Stimulated activated naive B cell treated with anti-CD40 and anti-IgM and Interleukin-4, amounts not matched to agents 10 μg/mL and 1 μg/mL and 100 μg/mL, for 72 hours (primary cell): ENCODE data around the gene CAPNS2.
"Not testable (repeated sequence)": the region's sequence is repeated elsewhere in the genome, so short reads cannot be mapped to it uniquely, and the experiment has no call there.

Experiments
- ATAC-seq, 2 donors: fragments of 150-1000 bp; cut with Tn5 transposase; replicated peaks; 2 replicates each; pipeline ENCODE4 v1.10.0; 2021; ENCODE audit warnings: moderate library complexity in 1 of 2
- DNase-seq: peaks from one replicate; pipeline ENCODE4 v3.0.0; 2021
- H3K27ac Mint-ChIP-seq: one replicate; pipeline ENCODE4 v1.8.0; 2022; ENCODE audit warnings: mild to moderate bottlenecking, mixed read lengths
- H3K27me3 Mint-ChIP-seq, 2 donors: one replicate each; pipeline ENCODE4 v1.8.0; 2022; ENCODE audit warnings: mixed read lengths in 2 of 2
- H3K36me3 Mint-ChIP-seq, 2 donors: one replicate each; pipeline ENCODE4 v1.8.0; 2022; ENCODE audit warnings: mixed read lengths in 2 of 2, mild to moderate bottlenecking in 1 of 2
- H3K4me1 Mint-ChIP-seq, 2 donors: one replicate each; pipeline ENCODE4 v1.8.0; 2022; ENCODE audit warnings: mixed read lengths in 2 of 2, mild to moderate bottlenecking in 1 of 2
- H3K4me3 Mint-ChIP-seq, 2 donors: one replicate each; pipeline ENCODE4 v1.8.0; 2022; ENCODE audit warnings: mild to moderate bottlenecking in 2 of 2, mixed read lengths in 2 of 2, moderate library complexity in 1 of 2
- H3K9me3 Mint-ChIP-seq, 2 donors: one replicate each; pipeline ENCODE4 v1.8.0; 2022; ENCODE audit warnings: mixed read lengths in 2 of 2, mild to moderate bottlenecking in 1 of 2

The CAPNS2 gene

DNA sequence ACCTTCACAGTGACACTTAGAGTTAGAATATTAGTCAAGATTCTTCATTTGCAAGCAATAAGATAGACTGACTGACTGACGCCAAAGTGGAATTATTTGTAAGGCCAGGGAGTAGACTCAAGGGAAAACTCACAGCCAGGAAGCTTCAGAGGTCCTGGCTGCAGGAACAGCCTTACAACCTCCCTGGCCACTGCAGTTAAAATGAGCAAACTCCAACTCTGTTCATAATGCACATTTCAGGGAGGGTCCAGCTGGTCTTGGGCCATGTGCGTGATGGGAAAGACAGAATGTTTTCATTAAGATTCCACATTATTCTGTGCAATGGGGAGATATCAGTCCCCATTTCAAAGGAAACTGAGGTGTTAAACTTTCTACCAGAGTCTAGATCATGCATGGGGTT, 9.9 kb downstream of the CAPNS2 start:
- no peaks in the 10 kb centered on the region for H3K27me3 Mint-ChIP-seq
- H3K4me3 Mint-ChIP-seq: no peak overlapping the region
- ATAC-seq: no peak
- no peak overlapping the region for H3K27ac Mint-ChIP-seq
- H3K9me3 Mint-ChIP-seq: no peaks in the 10 kb centered on the region
- peaks cover 0 to 11% of the 10 kb centered on the region in 2 donors for H3K4me1 Mint-ChIP-seq
- no peaks in the 10 kb centered on the region for H3K36me3 Mint-ChIP-seq
- DNase-seq: no peak

DNA sequence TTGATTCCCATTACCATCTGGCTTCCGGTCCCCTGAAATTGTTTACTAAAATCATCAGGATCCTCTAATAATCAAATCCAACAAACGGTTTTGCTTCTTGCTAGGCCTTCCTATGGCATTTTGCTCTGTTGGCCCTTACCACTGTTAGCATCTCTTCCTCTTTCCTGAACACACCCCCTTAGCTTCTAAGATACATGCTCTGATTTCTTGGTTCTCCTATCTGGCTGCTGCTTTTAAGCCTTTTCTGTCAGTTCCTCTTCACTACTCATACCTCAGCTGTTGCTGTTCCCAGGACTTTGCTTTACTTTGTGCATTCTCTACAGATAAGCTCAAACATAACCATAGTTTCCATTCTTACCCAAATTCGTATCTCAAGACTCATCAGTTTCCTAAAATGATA, 11.4 kb downstream of the CAPNS2 start:
- Mint-ChIP-seq H3K27me3 (no peaks in the 10 kb centered on the region), H3K36me3 (no peaks in the 10 kb centered on the region), H3K27ac (no peak overlapping the region), H3K4me3 (no peak overlapping the region), H3K4me1 (peaks cover 0 to 11% of the 10 kb centered on the region in 2 donors), H3K9me3 (no peaks in the 10 kb centered on the region)
- DNase-seq: no peak
- ATAC-seq: peak; percentile 69 to 86

DNA sequence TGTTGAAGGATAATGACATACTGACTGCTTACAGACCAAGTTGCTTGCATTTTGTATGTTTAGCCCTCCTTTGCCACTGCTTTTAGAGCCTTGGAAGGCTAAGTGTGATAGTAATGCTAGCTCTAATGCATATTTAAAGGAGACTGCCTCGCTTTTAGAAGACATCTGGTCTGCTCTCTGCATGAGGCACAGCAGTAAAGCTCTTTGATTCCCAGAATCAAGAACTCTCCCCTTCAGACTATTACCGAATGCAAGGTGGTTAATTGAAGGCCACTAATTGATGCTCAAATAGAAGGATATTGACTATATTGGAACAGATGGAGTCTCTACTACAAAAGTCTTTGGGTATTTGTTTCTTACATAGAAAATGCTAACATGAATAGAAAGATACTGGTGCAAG, 19.1 kb downstream of the CAPNS2 start:
- H3K36me3 Mint-ChIP-seq: no peaks in the 10 kb centered on the region
- no peak overlapping the region for H3K4me3 Mint-ChIP-seq
- DNase-seq (no peak), ATAC-seq (no peak)
- H3K4me1 Mint-ChIP-seq: no peaks in the 10 kb centered on the region
- no peak overlapping the region for H3K27ac Mint-ChIP-seq
- no peaks in the 10 kb centered on the region for H3K27me3 Mint-ChIP-seq
- no peaks in the 10 kb centered on the region for H3K9me3 Mint-ChIP-seq

DNA sequence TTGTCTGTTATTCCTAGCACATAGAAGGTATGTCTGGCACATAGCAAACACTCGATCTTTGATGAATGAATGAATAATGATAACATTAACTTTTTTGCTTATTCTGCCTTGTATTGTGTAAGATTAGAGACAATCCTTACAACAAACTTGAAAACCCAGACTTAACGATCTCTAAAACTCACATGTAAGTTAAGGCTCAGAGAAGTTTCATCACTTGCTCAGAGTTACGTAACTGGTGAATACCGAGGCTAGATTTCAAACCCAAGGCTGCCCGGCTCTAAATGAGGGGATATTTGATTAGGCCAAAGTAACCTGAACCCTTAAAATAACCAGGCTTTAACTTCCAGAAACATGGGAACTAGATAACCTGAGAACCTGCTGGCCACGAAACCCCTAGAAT, 22.3 kb downstream of the CAPNS2 start:
- no peak overlapping the region for H3K4me3 Mint-ChIP-seq
- peaks cover 4 to 7% of the 10 kb centered on the region in 2 donors for H3K27me3 Mint-ChIP-seq
- H3K4me1 Mint-ChIP-seq: no peaks in the 10 kb centered on the region
- H3K9me3 Mint-ChIP-seq: no peaks in the 10 kb centered on the region
- H3K36me3 Mint-ChIP-seq: no peaks in the 10 kb centered on the region
- DNase-seq (no peak), ATAC-seq (no peak)
- no peak overlapping the region for H3K27ac Mint-ChIP-seq

DNA sequence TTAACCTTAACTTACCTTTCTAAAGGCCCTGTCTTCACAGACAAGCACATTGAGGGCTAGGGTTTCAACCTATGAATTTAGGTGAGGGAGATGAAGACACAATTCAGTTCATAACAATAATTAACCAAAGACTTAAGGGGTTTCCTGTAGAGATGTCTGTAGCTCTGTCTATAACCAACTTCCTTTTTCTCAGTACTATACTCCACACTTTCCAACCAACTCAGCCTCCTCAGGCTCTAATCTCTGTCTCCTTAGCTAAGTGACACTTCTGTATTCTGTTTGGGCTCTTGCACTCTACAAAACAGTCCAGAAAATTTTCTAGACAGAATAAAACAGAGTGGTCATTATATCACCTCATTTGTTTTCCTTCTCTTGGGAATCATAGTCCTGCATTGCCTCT, 25.8 kb downstream of the CAPNS2 start:
- no peaks in the 10 kb centered on the region for H3K9me3 Mint-ChIP-seq
- no peak overlapping the region for H3K4me3 Mint-ChIP-seq
- H3K27ac Mint-ChIP-seq: no peak overlapping the region
- DNase-seq (no peak), ATAC-seq (no peak)
- H3K36me3 Mint-ChIP-seq: no peaks in the 10 kb centered on the region
- H3K27me3 Mint-ChIP-seq: peaks cover 12 to 32% of the 10 kb centered on the region in 2 donors
- no peaks in the 10 kb centered on the region for H3K4me1 Mint-ChIP-seq

DNA sequence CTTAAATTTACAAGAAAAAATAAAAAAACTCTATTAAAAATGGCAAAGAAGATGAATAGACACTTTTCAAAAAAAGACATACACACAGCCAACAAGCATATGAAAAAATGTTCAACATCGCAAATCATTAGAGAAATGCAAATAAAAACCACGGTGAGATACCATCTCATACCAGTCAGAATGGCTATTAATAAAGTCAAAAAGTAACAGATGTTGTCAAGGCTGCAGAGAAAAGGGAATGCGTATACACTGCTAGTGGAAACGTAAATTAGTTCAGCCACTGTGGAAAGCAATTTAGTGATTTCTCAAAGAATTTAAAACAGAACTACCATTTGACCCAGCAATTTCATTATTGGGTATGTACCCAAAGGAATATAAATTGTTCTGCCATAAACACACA, 31.4 kb downstream of the CAPNS2 start:
- H3K4me1 Mint-ChIP-seq: no peaks in the 10 kb centered on the region
- no peak for ATAC-seq
- no peak for DNase-seq
- H3K4me3 Mint-ChIP-seq: no peak overlapping the region
- no peak overlapping the region for H3K27ac Mint-ChIP-seq
- peaks cover 9 to 32% of the 10 kb centered on the region in 2 donors for H3K27me3 Mint-ChIP-seq
- H3K9me3 Mint-ChIP-seq: peaks cover 0 to 4% of the 10 kb centered on the region in 2 donors
- no peaks in the 10 kb centered on the region for H3K36me3 Mint-ChIP-seq

DNA sequence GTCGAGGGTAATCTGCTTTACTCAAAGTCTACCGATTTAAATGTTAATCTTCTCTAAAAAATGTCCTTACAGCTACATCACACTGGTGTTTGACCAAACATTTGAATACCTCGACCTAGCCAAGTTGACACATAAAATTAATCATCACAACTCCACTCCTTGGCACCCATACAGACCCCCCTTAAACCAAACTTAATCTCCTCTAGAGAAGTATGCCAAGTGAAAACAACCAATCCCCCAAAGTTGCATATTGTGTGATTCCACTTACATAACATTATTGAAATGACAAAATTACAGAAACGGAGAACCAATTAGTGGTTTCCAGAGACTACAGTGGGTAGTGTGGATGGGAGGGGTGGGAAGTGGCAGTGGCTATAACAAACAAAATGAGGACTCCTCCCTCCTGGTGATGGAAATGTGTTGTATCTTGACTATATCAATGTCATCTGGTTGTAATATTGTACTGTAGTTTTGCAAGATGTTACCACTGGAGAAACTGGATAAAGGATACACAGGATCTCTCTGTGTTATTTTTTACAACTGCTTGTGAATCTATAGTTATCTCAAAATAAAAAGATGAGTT, 39.4 kb downstream of the CAPNS2 start:
- DNase-seq (no peak), ATAC-seq (no peak)
- Mint-ChIP-seq H3K4me1 (no peaks in the 10 kb centered on the region), H3K4me3 (no peak overlapping the region), H3K27me3 (no peaks in the 10 kb centered on the region), H3K9me3 (peaks cover 9 to 11% of the 10 kb centered on the region in 2 donors), H3K27ac (no peak overlapping the region), H3K36me3 (no peaks in the 10 kb centered on the region)

DNA sequence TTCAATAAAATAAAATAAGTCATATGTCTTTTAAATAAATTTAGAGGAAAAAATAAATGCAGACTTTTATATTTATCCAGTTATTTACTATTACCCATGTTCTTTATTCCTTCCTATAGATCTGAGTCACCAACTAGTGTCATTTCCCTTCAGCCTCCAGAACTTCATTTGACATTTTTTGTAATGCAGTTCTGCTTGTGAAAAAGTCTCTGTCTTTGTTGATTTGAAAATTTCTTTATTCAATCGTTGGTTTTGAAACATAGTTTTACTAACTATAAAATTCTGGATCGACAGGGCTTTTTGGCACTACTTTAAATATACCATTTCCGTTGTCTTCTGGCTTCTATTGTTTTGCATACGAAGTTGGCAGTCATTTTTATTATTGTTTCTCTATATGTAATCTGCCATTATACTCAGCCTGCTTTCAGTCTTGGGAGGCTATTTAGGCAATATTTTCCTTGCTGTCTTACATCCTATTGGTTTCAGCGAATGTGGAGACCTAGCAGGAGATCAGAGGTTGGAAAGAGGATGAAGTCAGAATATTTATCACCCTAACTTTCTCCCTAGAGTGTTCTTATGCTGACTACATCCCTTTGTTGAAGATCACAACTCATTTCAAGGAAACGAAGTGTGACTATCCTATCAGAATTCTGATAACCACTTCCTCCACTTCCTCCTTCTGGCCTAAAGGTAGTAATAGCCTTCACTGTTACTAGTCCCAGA, 47.3 kb downstream of the CAPNS2 start:
- H3K9me3 Mint-ChIP-seq: peaks cover 5% of the 10 kb centered on the region in 2 donors
- H3K27ac Mint-ChIP-seq: no peak overlapping the region
- no peaks in the 10 kb centered on the region for H3K4me1 Mint-ChIP-seq
- no peak overlapping the region for H3K4me3 Mint-ChIP-seq
- no peaks in the 10 kb centered on the region for H3K36me3 Mint-ChIP-seq
- H3K27me3 Mint-ChIP-seq: peaks cover 9% of the 10 kb centered on the region in 2 donors
- DNase-seq (no peak), ATAC-seq (no peak)

DNA sequence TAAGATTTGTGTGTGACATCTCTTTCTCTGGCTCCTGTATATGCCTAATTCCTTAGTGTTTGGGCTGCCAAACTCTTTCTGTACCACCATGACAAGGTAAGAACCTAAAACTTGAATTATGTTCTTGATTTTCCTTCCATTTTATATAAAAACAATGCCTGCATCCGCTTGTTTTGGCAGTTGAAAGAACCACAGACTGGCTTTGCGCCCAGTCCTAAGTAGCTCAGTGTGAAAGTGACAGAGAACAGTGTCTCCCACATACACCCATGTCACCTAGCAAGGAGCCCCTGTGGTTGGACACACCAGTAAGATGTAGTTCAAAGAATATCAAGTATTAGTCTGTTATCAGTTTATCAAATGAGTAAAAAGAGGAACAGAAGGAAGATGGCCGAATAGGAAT, 48.6 kb downstream of the CAPNS2 start:
- Mint-ChIP-seq H3K36me3 (peaks cover 0 to 2% of the 10 kb centered on the region in 2 donors), H3K27ac (no peak overlapping the region), H3K9me3 (peaks cover 4 to 7% of the 10 kb centered on the region in 2 donors), H3K4me3 (no peak overlapping the region), H3K4me1 (no peaks in the 10 kb centered on the region), H3K27me3 (peaks cover 9 to 18% of the 10 kb centered on the region in 2 donors)
- ATAC-seq: no peak
- DNase-seq: no peak

DNA sequence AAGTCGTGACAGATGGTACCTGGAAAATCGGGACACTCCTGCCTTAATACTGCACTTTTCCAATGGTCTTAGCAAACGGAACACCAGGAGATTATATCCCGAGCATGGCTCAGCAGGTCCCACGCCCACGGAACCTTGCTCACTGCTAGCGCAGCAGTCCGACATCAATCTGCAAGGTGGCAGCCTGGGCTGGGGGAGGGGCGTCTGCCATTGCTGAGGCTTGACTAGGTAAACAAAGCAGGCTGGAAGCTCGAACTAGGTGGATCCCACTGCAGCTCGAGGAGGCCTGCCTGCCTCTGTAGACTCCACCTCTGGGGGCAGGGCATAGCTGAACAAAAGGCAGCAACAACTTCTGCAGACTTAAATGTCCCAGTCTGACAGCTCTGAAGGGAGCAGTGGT, 49.2 kb downstream of the CAPNS2 start:
- H3K4me3 Mint-ChIP-seq, ATAC-seq: not testable (repeated sequence)

More for the DNA sequence above, 49.2 kb downstream of the CAPNS2 start:
- not testable (repeated sequence) for DNase-seq, H3K36me3 Mint-ChIP-seq, H3K4me1 Mint-ChIP-seq, H3K27ac Mint-ChIP-seq, H3K9me3 Mint-ChIP-seq
- peaks cover 13 to 18% of the 10 kb centered on the region in 2 donors for H3K27me3 Mint-ChIP-seq
